Parathyroid adenoma (tissue), 2 donors: Measurements from ENCODE around the gene DDX54.
A peak's percentile ranks its signal among the peaks of the same experiment; 100 is the strongest.

Experiments
- H2AFZ ChIP-seq: fragments of 300-600 bp; sonication (generic); one replicate; pipeline ENCODE4 v1.7.0; 2017; ENCODE audit warnings: antibody characterized with exemption, mild to moderate bottlenecking
- H3K27ac ChIP-seq: fragments of 300-600 bp; sonication (generic); one replicate; pipeline ENCODE4 v1.7.0; 2017
- H3K27me3 ChIP-seq: fragments of 300-600 bp; sonication (generic); one replicate; pipeline ENCODE4 v1.7.0; 2017; ENCODE audit warnings: low read length; ENCODE audit not compliant: control insufficient read depth, insufficient read depth
- H3K36me3 ChIP-seq: fragments of 300-600 bp; sonication (generic); one replicate; pipeline ENCODE4 v1.7.0; 2017; ENCODE audit warnings: low read length; ENCODE audit not compliant: control insufficient read depth, insufficient read depth
- H3K4me1 ChIP-seq: fragments of 300-600 bp; sonication (generic); one replicate; pipeline ENCODE4 v1.7.0; 2017; ENCODE audit warnings: control low read depth
- H3K4me2 ChIP-seq: fragments of 300-600 bp; sonication (generic); one replicate; pipeline ENCODE4 v1.7.0; 2017; ENCODE audit warnings: low read length
- H3K4me3 ChIP-seq: fragments of 300-600 bp; sonication (generic); one replicate; pipeline ENCODE4 v1.7.0; 2017; ENCODE audit warnings: low read depth, low read length
- H3K79me2 ChIP-seq: fragments of 300-600 bp; sonication (generic); one replicate; pipeline ENCODE4 v1.7.0; 2017; ENCODE audit warnings: control low read depth
- H3K9ac ChIP-seq: fragments of 300-600 bp; sonication (generic); one replicate; pipeline ENCODE4 v1.7.0; 2017; ENCODE audit warnings: mild to moderate bottlenecking
- H3K9me3 ChIP-seq: fragments of 300-600 bp; sonication (generic); one replicate; pipeline ENCODE4 v1.7.0; 2017; ENCODE audit warnings: low read length; ENCODE audit not compliant: control insufficient read depth
- TF ChIP-seq, protein P1 (sequence below): fragments of 300-600 bp; sonication (generic); IDR thresholded peaks from one replicate; pipeline ENCODE4 v1.7.0; 2017; ENCODE audit warnings: antibody characterized with exemption, mild to moderate bottlenecking
- donor health status: primary hyperparathyroidism.

Gene DDX54

GRCh38 chr12:113221997-113222729 lies 36.9 kb upstream of the DDX54 start:
- peak overlapping the region; percentile 75 for H3K4me3 ChIP-seq

GRCh38 chr12:113221181-113221996 lies 36.1 kb upstream of the DDX54 start, which contains the start of gene TPCN1:
TSS of gene TPCN1 (plus strand) at chr12:113221464. CDS start at chr12:113226853, 5,389 bp downstream.
- Histone ChIP-seq H3K4me2 (peak within 1 kb of the TSS; percentile 92), H3K9me3 (no peaks in the 10 kb centered on the region), H3K4me3 (peak within 1 kb of the TSS; percentile 75), H3K79me2 (peaks cover 7% of the 10 kb centered on the region), H3K27ac (peak within 1 kb of the TSS; percentile 92), H3K9ac (peak within 1 kb of the TSS; percentile 40), H2AFZ (peak within 1 kb of the TSS; percentile 96), H3K27me3 (no peaks in the 10 kb centered on the region), H3K36me3 (no peaks in the 10 kb centered on the region), H3K4me1 (peaks cover 17% of the 10 kb centered on the region)
- TF ChIP-seq, protein P1, sequence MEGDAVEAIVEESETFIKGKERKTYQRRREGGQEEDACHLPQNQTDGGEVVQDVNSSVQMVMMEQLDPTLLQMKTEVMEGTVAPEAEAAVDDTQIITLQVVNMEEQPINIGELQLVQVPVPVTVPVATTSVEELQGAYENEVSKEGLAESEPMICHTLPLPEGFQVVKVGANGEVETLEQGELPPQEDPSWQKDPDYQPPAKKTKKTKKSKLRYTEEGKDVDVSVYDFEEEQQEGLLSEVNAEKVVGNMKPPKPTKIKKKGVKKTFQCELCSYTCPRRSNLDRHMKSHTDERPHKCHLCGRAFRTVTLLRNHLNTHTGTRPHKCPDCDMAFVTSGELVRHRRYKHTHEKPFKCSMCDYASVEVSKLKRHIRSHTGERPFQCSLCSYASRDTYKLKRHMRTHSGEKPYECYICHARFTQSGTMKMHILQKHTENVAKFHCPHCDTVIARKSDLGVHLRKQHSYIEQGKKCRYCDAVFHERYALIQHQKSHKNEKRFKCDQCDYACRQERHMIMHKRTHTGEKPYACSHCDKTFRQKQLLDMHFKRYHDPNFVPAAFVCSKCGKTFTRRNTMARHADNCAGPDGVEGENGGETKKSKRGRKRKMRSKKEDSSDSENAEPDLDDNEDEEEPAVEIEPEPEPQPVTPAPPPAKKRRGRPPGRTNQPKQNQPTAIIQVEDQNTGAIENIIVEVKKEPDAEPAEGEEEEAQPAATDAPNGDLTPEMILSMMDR = peak; percentile 16

More at GRCh38 chr12:113221997-113222729, 36.9 kb upstream of the DDX54 start:
- Histone ChIP-seq H3K9me3 (no peaks in the 10 kb centered on the region), H3K27me3 (no peaks in the 10 kb centered on the region), H2AFZ (peak overlapping the region; percentile 71), H3K9ac (peak overlapping the region; percentile 40), H3K4me2 (peak overlapping the region; percentile 92), H3K36me3 (no peaks in the 10 kb centered on the region), H3K4me1 (peaks cover 17% of the 10 kb centered on the region), H3K79me2 (peaks cover 8% of the 10 kb centered on the region), H3K27ac (peak overlapping the region; percentile 92)
- TF ChIP-seq, protein P1 = no peak

DNA sequence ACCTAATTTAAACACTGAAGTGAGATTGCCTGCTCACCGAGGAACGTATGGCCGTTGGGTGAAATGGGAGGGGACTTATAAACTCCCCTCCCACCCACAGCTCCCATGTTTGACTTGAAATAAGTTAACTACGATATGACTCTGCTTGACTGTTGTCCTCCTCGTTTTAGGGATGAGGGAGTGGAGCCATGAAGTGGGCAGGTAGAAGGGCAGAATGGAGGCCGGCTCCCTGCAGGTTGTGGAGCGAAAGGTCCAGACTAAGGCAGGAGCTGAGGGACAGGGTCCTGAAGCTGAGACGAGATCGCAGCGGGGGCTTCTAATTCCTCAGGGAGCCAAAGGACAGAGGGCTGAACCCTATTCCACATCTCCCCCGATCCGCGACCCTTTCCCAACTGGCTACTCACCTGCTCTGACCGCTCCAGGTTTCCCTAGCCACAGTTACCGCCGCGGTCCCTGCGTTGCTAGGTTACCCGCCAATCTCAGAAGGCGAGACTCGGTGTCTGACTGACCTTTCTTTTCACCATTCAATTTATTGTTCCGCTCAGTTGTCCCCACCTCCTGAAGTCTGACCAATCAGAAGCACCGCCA lies 35.4 kb upstream of the DDX54 start:
- peaks cover 7% of the 10 kb centered on the region for H3K79me2 ChIP-seq
- no peaks in the 10 kb centered on the region for H3K27me3 ChIP-seq
- no peaks in the 10 kb centered on the region for H3K36me3 ChIP-seq
- peak overlapping the region; percentile 88 for H3K4me2 ChIP-seq
- peak overlapping the region; percentile 66 for H3K27ac ChIP-seq
- no peak overlapping the region for H3K9ac ChIP-seq
- TF ChIP-seq, protein P1 = no peak
- H3K4me1 ChIP-seq = peaks cover 17% of the 10 kb centered on the region
- H3K9me3 ChIP-seq = no peaks in the 10 kb centered on the region
- H2AFZ ChIP-seq = peak overlapping the region; percentile 96
- peak overlapping the region; percentile 66 for H3K4me3 ChIP-seq

GRCh38 chr12:113216027-113216426 lies 30.7 kb upstream of the DDX54 start:
- peaks cover 11% of the 10 kb centered on the region for H3K4me1 ChIP-seq
- H3K79me2 ChIP-seq = peaks cover 7% of the 10 kb centered on the region
- no peak overlapping the region for H3K4me3 ChIP-seq
- no peaks in the 10 kb centered on the region for H3K9me3 ChIP-seq
- H3K9ac ChIP-seq = no peak overlapping the region
- no peak overlapping the region for H3K27ac ChIP-seq
- H3K4me2 ChIP-seq = no peak overlapping the region
- H2AFZ ChIP-seq = no peak overlapping the region
- no peaks in the 10 kb centered on the region for H3K36me3 ChIP-seq
- no peaks in the 10 kb centered on the region for H3K27me3 ChIP-seq
- TF ChIP-seq, protein P1 = no peak
